ENCODE results near the gene DYNC2I2. TPM values are rescaled to one million over a fixed set of nuclear protein-coding genes. Genes with fewer than 3 reads are reported as not detected.

Gene DYNC2I2
- total RNA-seq, 1 donor from 2014 or later = 56.1 TPM

Other genes with a start within 250 kb of the DYNC2I2 start
- gene CERCAM, start 236.0 kb downstream of the DYNC2I2 start, total RNA-seq = 105 and 114 TPM in 2 replicates
- 24.9 TPM in 2 replicates for gene ODF2, start 200.8 kb downstream of the DYNC2I2 start, total RNA-seq
- gene GLE1, start 152.1 kb downstream of the DYNC2I2 start, total RNA-seq = 30.3 and 31.7 TPM in 2 replicates
- gene SPTAN1, start 104.3 kb downstream of the DYNC2I2 start, total RNA-seq = 213 and 279 TPM in 2 replicates
- 404 and 663 TPM in 2 replicates for gene SET, start 32.4 kb upstream of the DYNC2I2 start, total RNA-seq
- 4.6 and 9.5 TPM in 2 replicates for gene PKN3, start 45.7 kb upstream of the DYNC2I2 start, total RNA-seq
- gene ZDHHC12, start 67.3 kb upstream of the DYNC2I2 start, total RNA-seq = 96.3 and 104 TPM in 2 replicates
- 24.2 and 49.8 TPM in 2 replicates for gene ZER1, start 115.1 kb upstream of the DYNC2I2 start, total RNA-seq
- 17.7 and 19.0 TPM in 2 replicates for gene TBC1D13, start 130.4 kb upstream of the DYNC2I2 start, total RNA-seq
- 18.8 and 20.5 TPM in 2 replicates for gene ENDOG, start 161.7 kb upstream of the DYNC2I2 start, total RNA-seq
- 33.1 and 61.1 TPM in 2 replicates for gene SPOUT1, start 172.9 kb upstream of the DYNC2I2 start, total RNA-seq
- gene KYAT1, start 225.1 kb upstream of the DYNC2I2 start, total RNA-seq = 6.8 and 9.4 TPM in 2 replicates
- gene LRRC8A, start 225.3 kb upstream of the DYNC2I2 start, total RNA-seq = 138 and 155 TPM in 2 replicates

Data from kidney epithelial cell (primary cell).